HG02884 (cell line): ENCODE measurements around the gene SERINC1.

ENCODE experiments used
- ATAC-seq: cut with Tn5 transposase; IDR thresholded peaks from one replicate; pipeline ENCODE4 v1.9.1; 2021; ENCODE audit warnings: mild to moderate bottlenecking, moderate library complexity; ENCODE audit not compliant: unreplicated experiment

Gene SERINC1

GRCh38 chr6:122394016-122394415 lies 77.6 kb downstream of the SERINC1 start:
- no peak for ATAC-seq

GRCh38 chr6:122393351-122393896 lies 78.2 kb downstream of the SERINC1 start:
- peak; percentile 83 for ATAC-seq
